Ascending aorta (tissue), 2 donors: ENCODE data around the gene SESN2. TPM values are rescaled to one million over a fixed set of nuclear protein-coding genes. Genes with fewer than 3 reads are reported as not detected.

Source experiments
- DNase-seq, 2 donors: peaks; one replicate each; pipeline ENCODE4 v3.0.0-alpha.2; 2019; ENCODE audit warnings: low spot score in 2 of 2
- H3K27ac ChIP-seq, 2 donors: fragments of 200-600 bp; sonication (generic); one replicate each; pipeline ENCODE4 v1.5.1; 2016 to 2017; ENCODE audit warnings: mild to moderate bottlenecking in 1 of 2
- H3K27me3 ChIP-seq: fragments of 200-600 bp; sonication (generic); one replicate; pipeline ENCODE4 v1.5.1; 2017
- H3K36me3 ChIP-seq, 2 donors: fragments of 200-600 bp; sonication (generic); one replicate each; pipeline ENCODE4 v1.5.1; 2016
- H3K4me1 ChIP-seq, 2 donors: fragments of 200-600 bp; sonication (generic); one replicate each; pipeline ENCODE4 v1.5.1; 2016 to 2017; ENCODE audit warnings: mild to moderate bottlenecking in 1 of 2
- H3K4me3 ChIP-seq, 2 donors: fragments of 200-600 bp; sonication (generic); one replicate each; pipeline ENCODE4 v1.5.1; 2016 to 2017; ENCODE audit warnings: mild to moderate bottlenecking in 1 of 2
- H3K9me3 ChIP-seq, 2 donors: fragments of 200-600 bp; sonication (generic); one replicate each; pipeline ENCODE4 v1.5.1; 2016
- intact Hi-C: fragments of 100-400 bp; cut with DNase I; formaldehyde crosslinking; loops from one replicate; pipeline ENCODE4 v1.15.1; 2023
- total RNA-seq: library from RNA; depleted of rRNA; stranded (reverse); fragments of >200 nt; gene quantifications from one replicate; pipeline ENCODE4 v1.1.0, GENCODE V29; 2016
- TF ChIP-seq, protein P1 (sequence below), 3 experiments: fragments of 200-600 bp in 2 of 3; fragments of 450-650 bp in 1 of 3; sonication (generic) in 2 of 3; IDR thresholded peaks; one replicate each; pipeline ENCODE4 v1.5.1; 2016 to 2019; ENCODE audit warnings: antibody characterized with exemption in 3 of 3, mild to moderate bottlenecking in 1 of 3, moderate library complexity in 1 of 3

Gene SESN2
- total RNA-seq, 1 donor from 2014 or later, result 7.6 TPM

DNA sequence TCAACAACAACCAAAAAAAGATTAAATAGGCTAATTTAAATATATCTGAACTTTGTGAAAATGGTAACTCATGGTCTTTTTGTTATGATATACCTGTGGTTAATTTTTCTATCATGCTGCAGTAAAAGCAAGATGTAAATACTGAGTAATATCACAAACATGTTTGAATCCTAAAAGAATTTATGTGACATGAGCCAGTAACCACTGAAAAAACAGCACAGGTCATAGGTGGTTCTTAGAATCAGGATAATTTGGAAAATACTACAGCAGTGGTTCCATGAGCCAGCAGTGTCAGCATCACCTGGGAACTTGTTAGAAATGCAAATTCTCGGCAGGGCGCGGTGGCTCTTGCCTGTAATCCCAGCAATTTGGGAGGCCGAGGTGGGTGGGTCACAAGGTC is 19.3 kb upstream of the SESN2 start:
- Histone ChIP-seq H3K27ac (no peak overlapping the region), H3K9me3 (no peaks in the 10 kb centered on the region), H3K4me1 (peaks cover 5 to 13% of the 10 kb centered on the region in 2 donors), H3K27me3 (no peaks in the 10 kb centered on the region), H3K36me3 (no peaks in the 10 kb centered on the region), H3K4me3 (no peak overlapping the region)
- TF ChIP-seq, protein P1, sequence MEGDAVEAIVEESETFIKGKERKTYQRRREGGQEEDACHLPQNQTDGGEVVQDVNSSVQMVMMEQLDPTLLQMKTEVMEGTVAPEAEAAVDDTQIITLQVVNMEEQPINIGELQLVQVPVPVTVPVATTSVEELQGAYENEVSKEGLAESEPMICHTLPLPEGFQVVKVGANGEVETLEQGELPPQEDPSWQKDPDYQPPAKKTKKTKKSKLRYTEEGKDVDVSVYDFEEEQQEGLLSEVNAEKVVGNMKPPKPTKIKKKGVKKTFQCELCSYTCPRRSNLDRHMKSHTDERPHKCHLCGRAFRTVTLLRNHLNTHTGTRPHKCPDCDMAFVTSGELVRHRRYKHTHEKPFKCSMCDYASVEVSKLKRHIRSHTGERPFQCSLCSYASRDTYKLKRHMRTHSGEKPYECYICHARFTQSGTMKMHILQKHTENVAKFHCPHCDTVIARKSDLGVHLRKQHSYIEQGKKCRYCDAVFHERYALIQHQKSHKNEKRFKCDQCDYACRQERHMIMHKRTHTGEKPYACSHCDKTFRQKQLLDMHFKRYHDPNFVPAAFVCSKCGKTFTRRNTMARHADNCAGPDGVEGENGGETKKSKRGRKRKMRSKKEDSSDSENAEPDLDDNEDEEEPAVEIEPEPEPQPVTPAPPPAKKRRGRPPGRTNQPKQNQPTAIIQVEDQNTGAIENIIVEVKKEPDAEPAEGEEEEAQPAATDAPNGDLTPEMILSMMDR (IDR thresholded peaks at IDR 0.05), result no peak
- no peak for DNase-seq
- intact Hi-C loops, result loop anchor here (10.0 kb wide), 1 partner anchor 195 kb away; no protein-coding TSS in a partner anchor

- Histone ChIP-seq H3K4me3 (no peak overlapping the region), H3K36me3 (no peaks in the 10 kb centered on the region), H3K27ac (no peak overlapping the region), H3K4me1 (peaks cover 4 to 17% of the 10 kb centered on the region in 2 donors), H3K27me3 (no peaks in the 10 kb centered on the region), H3K9me3 (no peaks in the 10 kb centered on the region)
- TF ChIP-seq, protein P1 (IDR thresholded peaks at IDR 0.05), result no peak
- intact Hi-C loops, result loop anchor here (10.0 kb wide), 1 partner anchor 193 kb away; no protein-coding TSS in a partner anchor
- no peak for DNase-seq
These were observed 17.6 kb upstream of the SESN2 start for GRCh38 chr1:28241638-28242241.

DNA sequence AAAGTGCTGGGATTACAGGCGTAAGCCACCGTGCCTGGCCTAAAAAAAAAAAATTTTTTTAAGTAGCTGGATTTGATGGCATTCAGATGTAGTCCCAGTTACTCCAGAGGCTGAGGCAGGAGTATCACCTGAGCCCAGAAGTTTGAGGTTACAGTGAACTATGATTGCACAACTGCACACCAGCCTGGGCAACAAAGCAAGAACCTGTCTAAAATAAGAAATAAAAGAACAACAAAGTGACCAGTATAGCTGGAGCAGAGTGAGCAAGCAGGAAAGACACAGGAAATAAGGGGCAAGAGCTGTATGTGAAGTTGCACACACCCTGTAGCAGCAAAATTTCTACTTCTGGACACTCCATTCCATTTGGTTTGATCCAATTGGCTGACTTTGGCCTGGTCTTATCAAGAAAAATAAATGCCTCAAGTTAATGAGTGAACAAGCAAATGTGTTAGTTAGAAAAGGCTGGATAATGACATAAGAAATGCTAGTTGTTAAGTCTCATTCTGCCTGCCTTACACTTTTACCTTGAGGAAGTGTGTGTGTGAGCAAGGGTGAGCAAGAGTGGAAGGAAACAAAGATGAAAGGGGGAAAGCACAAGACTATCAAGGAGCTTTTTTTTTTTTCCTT is 15.5 kb upstream of the SESN2 start:
- TF ChIP-seq, protein P1 (IDR thresholded peaks at IDR 0.05), result no peak
- H3K27ac ChIP-seq, result no peak overlapping the region
- no peak overlapping the region for H3K4me3 ChIP-seq
- intact Hi-C loops, result loop anchor here (10.0 kb wide), 1 partner anchor 191 kb away; no protein-coding TSS in a partner anchor
- no peaks in the 10 kb centered on the region for H3K36me3 ChIP-seq
- H3K27me3 ChIP-seq, result no peaks in the 10 kb centered on the region
- no peaks in the 10 kb centered on the region for H3K9me3 ChIP-seq
- H3K4me1 ChIP-seq, result peaks cover 9 to 19% of the 10 kb centered on the region in 2 donors
- no peak for DNase-seq

DNA sequence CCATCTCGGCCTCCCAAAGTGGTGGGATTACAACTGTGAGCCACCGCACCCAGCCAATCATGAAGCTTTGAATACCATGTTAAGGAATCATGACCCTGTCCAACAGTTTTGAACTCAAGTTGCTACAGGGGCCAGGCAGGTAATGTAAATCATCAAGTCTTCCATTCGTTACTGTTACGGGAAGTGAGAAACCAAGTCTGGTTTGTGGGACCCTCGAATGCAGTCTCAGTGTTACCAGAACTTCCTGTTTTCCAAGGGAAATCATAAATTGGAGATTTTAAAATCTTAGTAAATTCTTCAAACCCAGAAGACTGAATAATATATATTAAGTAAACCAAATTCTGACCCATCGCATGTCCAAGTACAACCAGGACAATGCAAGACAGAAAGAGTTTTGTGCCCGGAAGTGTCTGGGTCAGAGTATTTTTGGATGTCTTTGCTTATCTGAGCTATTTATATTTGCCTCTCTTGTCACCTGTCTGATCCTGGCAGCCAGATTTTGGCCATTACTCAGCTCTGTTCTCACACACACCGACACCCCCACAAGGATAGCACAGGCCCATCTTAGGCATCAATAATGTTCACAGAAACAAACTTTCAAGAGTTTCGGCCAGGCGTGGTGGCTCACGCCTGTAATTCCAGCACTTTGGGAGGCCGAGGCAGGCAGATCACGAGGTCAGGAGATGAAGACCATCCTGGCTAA is 14.6 kb upstream of the SESN2 start:
- intact Hi-C loops, result loop anchor here (5.0 to 10.0 kb wide), 2 partner anchors 190 to 263 kb away; partner anchors contain the start of gene RCC1

DNA sequence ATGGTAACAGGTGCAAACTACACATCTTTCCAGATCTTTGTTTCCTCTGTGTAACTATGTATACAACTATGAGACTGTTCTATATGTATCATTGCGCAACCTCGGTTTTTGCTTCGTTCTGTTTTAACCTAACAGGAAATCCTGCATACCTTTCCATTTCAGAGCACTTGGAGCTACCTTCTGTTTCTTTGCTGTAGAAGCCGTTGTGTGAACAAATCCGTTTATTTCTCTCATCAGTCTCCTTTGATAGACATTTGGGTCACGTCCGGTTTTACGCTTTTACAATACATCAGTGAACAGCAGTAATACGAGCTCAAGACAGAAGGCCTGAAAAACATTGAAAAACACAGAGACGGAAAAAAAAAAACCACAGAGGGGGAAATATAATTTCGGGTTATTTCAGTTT is 12.9 kb upstream of the SESN2 start:
- TF ChIP-seq, protein P1 (IDR thresholded peaks at IDR 0.05), result no peak
- H3K27me3 ChIP-seq, result no peaks in the 10 kb centered on the region
- no peaks in the 10 kb centered on the region for H3K9me3 ChIP-seq
- H3K4me3 ChIP-seq, result peak overlapping the region; percentile 56 to 62
- H3K4me1 ChIP-seq, result peaks cover 14 to 27% of the 10 kb centered on the region in 2 donors
- H3K27ac ChIP-seq, result peak overlapping the region; percentile 56 to 61
- no peaks in the 10 kb centered on the region for H3K36me3 ChIP-seq
- peak in 1 of 2 donors; percentile 59 for DNase-seq
- intact Hi-C loops, result loop anchor here (1.0 to 10.0 kb wide), 3 partner anchors 10 to 261 kb away; partner anchors contain the start of genes ATP5IF1 and RCC1

More for the DNA sequence above, 14.6 kb upstream of the SESN2 start:
- TF ChIP-seq, protein P1 (IDR thresholded peaks at IDR 0.05), result no peak
- no peaks in the 10 kb centered on the region for H3K36me3 ChIP-seq
- peaks cover 14 to 26% of the 10 kb centered on the region in 2 donors for H3K4me1 ChIP-seq
- H3K9me3 ChIP-seq, result no peaks in the 10 kb centered on the region
- H3K27me3 ChIP-seq, result no peaks in the 10 kb centered on the region
- peak in 1 of 2 donors; percentile 50 for DNase-seq
- no peak overlapping the region for H3K27ac ChIP-seq
- no peak overlapping the region for H3K4me3 ChIP-seq
